ENCODE data around the gene TRAM1L1.

Gene TRAM1L1

GRCh38 chr4:117084866-117085701 is at the start of gene TRAM1L1:
TSS of gene TRAM1L1 (minus strand) at chr4:117085576. CDS start at chr4:117085393, 183 bp downstream.
- peak; percentile 51 for DNase-seq (ENCODE audit: low spot score)

DNA sequence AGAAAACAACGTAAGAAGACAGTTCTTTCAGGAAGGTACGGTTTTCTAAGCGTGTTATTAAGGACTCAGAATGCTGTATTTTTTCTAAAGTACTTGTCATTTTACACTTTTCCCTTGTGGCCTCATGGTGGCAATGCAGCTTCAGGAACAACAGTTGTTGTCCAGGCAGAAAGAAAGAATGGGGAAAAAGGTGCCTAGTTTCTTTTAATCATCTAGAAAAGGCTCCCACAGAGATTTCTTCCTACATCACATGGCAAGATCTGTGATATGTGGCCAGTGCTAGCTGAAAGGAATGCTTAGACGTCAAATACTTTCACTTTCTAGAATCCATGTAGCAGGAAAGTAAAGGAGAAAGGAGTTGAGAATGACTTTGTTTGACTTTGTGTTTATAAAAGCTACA is 49.0 kb upstream of the TRAM1L1 start:
- DNase-seq (ENCODE audit: low spot score): no peak

- DNase-seq (ENCODE audit: low spot score): no peak
Measured at GRCh38 chr4:117096886-117097285, 11.5 kb upstream of the TRAM1L1 start.

GRCh38 chr4:117096462-117096861 is 11.1 kb upstream of the TRAM1L1 start:
- no peak for DNase-seq (ENCODE audit: low spot score)

- peak; percentile 2 for DNase-seq (ENCODE audit: low spot score)
Measured at GRCh38 chr4:117093571-117093970, 8.2 kb upstream of the TRAM1L1 start.

GRCh38 chr4:117077760-117078159 is 7.6 kb downstream of the TRAM1L1 start:
- no peak for DNase-seq (ENCODE audit: low spot score)

- DNase-seq (ENCODE audit: low spot score): no peak
Measured at GRCh38 chr4:117068120-117068519, 17.3 kb downstream of the TRAM1L1 start.

GRCh38 chr4:117063961-117064696 is 21.2 kb downstream of the TRAM1L1 start:
- DNase-seq (ENCODE audit: low spot score): no peak

- DNase-seq (ENCODE audit: low spot score): no peak
Measured at GRCh38 chr4:117042962-117043361, 42.4 kb downstream of the TRAM1L1 start.
